Parathyroid adenoma (tissue), 2 donors: ENCODE results near the gene CEP112.

Source experiments
- H2AFZ ChIP-seq: fragments of 300-600 bp; sonication (generic); one replicate; pipeline ENCODE4 v1.7.0; 2017; ENCODE audit warnings: antibody characterized with exemption, mild to moderate bottlenecking
- H3K27ac ChIP-seq: fragments of 300-600 bp; sonication (generic); one replicate; pipeline ENCODE4 v1.7.0; 2017
- H3K27me3 ChIP-seq: fragments of 300-600 bp; sonication (generic); one replicate; pipeline ENCODE4 v1.7.0; 2017; ENCODE audit warnings: low read length; ENCODE audit not compliant: control insufficient read depth, insufficient read depth
- H3K36me3 ChIP-seq: fragments of 300-600 bp; sonication (generic); one replicate; pipeline ENCODE4 v1.7.0; 2017; ENCODE audit warnings: low read length; ENCODE audit not compliant: control insufficient read depth, insufficient read depth
- H3K4me1 ChIP-seq: fragments of 300-600 bp; sonication (generic); one replicate; pipeline ENCODE4 v1.7.0; 2017; ENCODE audit warnings: control low read depth
- H3K4me2 ChIP-seq: fragments of 300-600 bp; sonication (generic); one replicate; pipeline ENCODE4 v1.7.0; 2017; ENCODE audit warnings: low read length
- H3K4me3 ChIP-seq: fragments of 300-600 bp; sonication (generic); one replicate; pipeline ENCODE4 v1.7.0; 2017; ENCODE audit warnings: low read depth, low read length
- H3K79me2 ChIP-seq: fragments of 300-600 bp; sonication (generic); one replicate; pipeline ENCODE4 v1.7.0; 2017; ENCODE audit warnings: control low read depth
- H3K9ac ChIP-seq: fragments of 300-600 bp; sonication (generic); one replicate; pipeline ENCODE4 v1.7.0; 2017; ENCODE audit warnings: mild to moderate bottlenecking
- H3K9me3 ChIP-seq: fragments of 300-600 bp; sonication (generic); one replicate; pipeline ENCODE4 v1.7.0; 2017; ENCODE audit warnings: low read length; ENCODE audit not compliant: control insufficient read depth
- TF ChIP-seq, protein P1 (sequence below): fragments of 300-600 bp; sonication (generic); IDR thresholded peaks from one replicate; pipeline ENCODE4 v1.7.0; 2017; ENCODE audit warnings: antibody characterized with exemption, mild to moderate bottlenecking
- donor health status: primary hyperparathyroidism.

Gene CEP112

DNA sequence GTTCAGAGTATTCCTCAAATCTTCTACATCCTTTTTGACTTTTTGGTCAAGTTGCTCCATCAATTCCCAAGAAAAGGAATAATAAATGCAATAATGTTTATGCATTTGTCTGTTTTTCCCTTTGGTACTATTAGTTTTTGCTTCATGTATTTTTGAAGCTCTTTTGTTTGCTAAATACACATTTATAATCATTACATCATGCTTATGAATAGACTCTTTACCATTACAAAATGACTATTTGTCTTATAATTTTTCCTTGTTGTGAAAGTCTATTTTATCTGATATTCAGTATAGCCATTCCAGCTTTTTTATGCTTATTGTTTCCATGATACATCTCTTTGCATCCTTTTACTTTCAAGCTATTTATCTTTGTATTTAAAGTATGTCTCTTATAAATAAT is 41.2 kb downstream of the CEP112 start:
- H3K4me2 ChIP-seq = no peak overlapping the region
- no peaks in the 10 kb centered on the region for H3K4me1 ChIP-seq
- no peaks in the 10 kb centered on the region for H3K27me3 ChIP-seq
- no peaks in the 10 kb centered on the region for H3K9me3 ChIP-seq
- no peak overlapping the region for H3K27ac ChIP-seq
- no peaks in the 10 kb centered on the region for H3K36me3 ChIP-seq
- no peak overlapping the region for H3K9ac ChIP-seq
- TF ChIP-seq, protein P1, sequence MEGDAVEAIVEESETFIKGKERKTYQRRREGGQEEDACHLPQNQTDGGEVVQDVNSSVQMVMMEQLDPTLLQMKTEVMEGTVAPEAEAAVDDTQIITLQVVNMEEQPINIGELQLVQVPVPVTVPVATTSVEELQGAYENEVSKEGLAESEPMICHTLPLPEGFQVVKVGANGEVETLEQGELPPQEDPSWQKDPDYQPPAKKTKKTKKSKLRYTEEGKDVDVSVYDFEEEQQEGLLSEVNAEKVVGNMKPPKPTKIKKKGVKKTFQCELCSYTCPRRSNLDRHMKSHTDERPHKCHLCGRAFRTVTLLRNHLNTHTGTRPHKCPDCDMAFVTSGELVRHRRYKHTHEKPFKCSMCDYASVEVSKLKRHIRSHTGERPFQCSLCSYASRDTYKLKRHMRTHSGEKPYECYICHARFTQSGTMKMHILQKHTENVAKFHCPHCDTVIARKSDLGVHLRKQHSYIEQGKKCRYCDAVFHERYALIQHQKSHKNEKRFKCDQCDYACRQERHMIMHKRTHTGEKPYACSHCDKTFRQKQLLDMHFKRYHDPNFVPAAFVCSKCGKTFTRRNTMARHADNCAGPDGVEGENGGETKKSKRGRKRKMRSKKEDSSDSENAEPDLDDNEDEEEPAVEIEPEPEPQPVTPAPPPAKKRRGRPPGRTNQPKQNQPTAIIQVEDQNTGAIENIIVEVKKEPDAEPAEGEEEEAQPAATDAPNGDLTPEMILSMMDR = no peak
- no peak overlapping the region for H2AFZ ChIP-seq
- H3K79me2 ChIP-seq = no peaks in the 10 kb centered on the region
- H3K4me3 ChIP-seq = no peak overlapping the region

DNA sequence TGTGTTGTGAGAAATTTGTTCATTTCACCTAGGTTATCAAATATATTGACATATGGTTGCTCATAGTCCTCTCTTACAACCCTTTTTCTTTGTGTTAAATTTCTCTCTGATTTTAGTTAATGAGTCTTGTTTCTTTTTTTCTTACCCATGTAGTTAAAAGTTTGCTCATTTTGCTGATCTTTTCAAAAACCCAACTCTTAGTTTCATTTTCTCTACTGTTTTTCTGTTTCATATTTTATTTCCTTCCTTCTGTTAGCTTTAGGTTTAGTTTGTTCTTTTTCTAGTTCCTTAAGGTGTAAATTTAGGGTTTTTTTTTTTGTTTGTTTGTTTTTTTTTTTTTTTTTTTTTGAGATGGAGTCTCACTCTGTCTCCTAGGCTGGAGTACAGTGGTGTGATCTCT is 42.4 kb downstream of the CEP112 start:
- Histone ChIP-seq H3K27me3 (no peaks in the 10 kb centered on the region), H3K4me3 (no peak overlapping the region), H3K9me3 (no peaks in the 10 kb centered on the region), H3K9ac (no peak overlapping the region), H3K4me2 (no peak overlapping the region), H3K4me1 (no peaks in the 10 kb centered on the region), H3K27ac (no peak overlapping the region), H2AFZ (no peak overlapping the region), H3K79me2 (no peaks in the 10 kb centered on the region), H3K36me3 (no peaks in the 10 kb centered on the region)
- TF ChIP-seq, protein P1 = no peak

- no peaks in the 10 kb centered on the region for H3K27me3 ChIP-seq
- H3K79me2 ChIP-seq = no peaks in the 10 kb centered on the region
- H3K9me3 ChIP-seq = no peaks in the 10 kb centered on the region
- H3K9ac ChIP-seq = no peak overlapping the region
- TF ChIP-seq, protein P1 = no peak
- no peak overlapping the region for H2AFZ ChIP-seq
- no peaks in the 10 kb centered on the region for H3K36me3 ChIP-seq
- H3K4me1 ChIP-seq = no peaks in the 10 kb centered on the region
- H3K4me2 ChIP-seq = no peak overlapping the region
- no peak overlapping the region for H3K4me3 ChIP-seq
- H3K27ac ChIP-seq = no peak overlapping the region
Measured at GRCh38 chr17:66146394-66146793, 45.5 kb downstream of the CEP112 start.

- Histone ChIP-seq H3K4me3 (no peak overlapping the region), H2AFZ (no peak overlapping the region), H3K9me3 (no peaks in the 10 kb centered on the region), H3K36me3 (no peaks in the 10 kb centered on the region), H3K9ac (no peak overlapping the region), H3K79me2 (no peaks in the 10 kb centered on the region), H3K4me2 (no peak overlapping the region), H3K27me3 (no peaks in the 10 kb centered on the region), H3K4me1 (no peaks in the 10 kb centered on the region), H3K27ac (no peak overlapping the region)
- TF ChIP-seq, protein P1 = no peak
Measured at GRCh38 chr17:66143657-66144282, 48.2 kb downstream of the CEP112 start.

- no peak overlapping the region for H3K27ac ChIP-seq
- no peaks in the 10 kb centered on the region for H3K36me3 ChIP-seq
- no peak overlapping the region for H3K4me2 ChIP-seq
- no peaks in the 10 kb centered on the region for H3K27me3 ChIP-seq
- no peaks in the 10 kb centered on the region for H3K79me2 ChIP-seq
- no peaks in the 10 kb centered on the region for H3K4me1 ChIP-seq
- no peak overlapping the region for H3K9ac ChIP-seq
- H3K4me3 ChIP-seq = no peak overlapping the region
- TF ChIP-seq, protein P1 = no peak
- no peaks in the 10 kb centered on the region for H3K9me3 ChIP-seq
- H2AFZ ChIP-seq = no peak overlapping the region
Measured at GRCh38 chr17:66142428-66142827, 49.5 kb downstream of the CEP112 start.
